Activated naive CD8-positive, alpha-beta T cell treated with anti-CD3 and anti-CD28 coated beads, Interleukin-2, amount 50 U/mL, for 24 hours (primary cell): ENCODE measurements around the gene PSENEN.

Source experiments
- ATAC-seq: fragments of 150-1000 bp; cut with Tn5 transposase; one replicate; pipeline ENCODE4 v1.10.0; 2021
- DNase-seq: peaks from one replicate; pipeline ENCODE4 v3.0.0; 2021
- H3K27ac Mint-ChIP-seq: one replicate; pipeline ENCODE4 v1.8.0; 2021; ENCODE audit warnings: mild to moderate bottlenecking, mixed read lengths
- H3K27me3 Mint-ChIP-seq: one replicate; pipeline ENCODE4 v1.8.0; 2021; ENCODE audit warnings: mixed read lengths
- H3K36me3 Mint-ChIP-seq: one replicate; pipeline ENCODE4 v1.8.0; 2021; ENCODE audit warnings: low read depth, mixed read lengths
- H3K4me1 Mint-ChIP-seq: one replicate; pipeline ENCODE4 v1.8.0; 2021; ENCODE audit warnings: mixed read lengths
- H3K4me3 Mint-ChIP-seq: one replicate; pipeline ENCODE4 v1.8.0; 2021; ENCODE audit warnings: mild to moderate bottlenecking, moderate library complexity, mixed read lengths
- H3K9me3 Mint-ChIP-seq: one replicate; pipeline ENCODE4 v1.8.0; 2021; ENCODE audit warnings: mixed read lengths

PSENEN gene

GRCh38 chr19:35736913-35737886 is 8.3 kb upstream of the PSENEN start:
- ATAC-seq (no peak), DNase-seq (peak; percentile 37)
- peaks cover 37% of the 10 kb centered on the region for H3K36me3 Mint-ChIP-seq
- no peaks in the 10 kb centered on the region for H3K9me3 Mint-ChIP-seq
- H3K27me3 Mint-ChIP-seq, result no peaks in the 10 kb centered on the region
- peaks cover 25% of the 10 kb centered on the region for H3K4me1 Mint-ChIP-seq
- H3K27ac Mint-ChIP-seq, result peak overlapping the region; percentile 64
- H3K4me3 Mint-ChIP-seq, result no peak overlapping the region

GRCh38 chr19:35738021-35738886 is 7.2 kb upstream of the PSENEN start:
- peak overlapping the region; percentile 17 for H3K4me3 Mint-ChIP-seq
- H3K36me3 Mint-ChIP-seq, result peaks cover 44% of the 10 kb centered on the region
- H3K27me3 Mint-ChIP-seq, result no peaks in the 10 kb centered on the region
- H3K9me3 Mint-ChIP-seq, result no peaks in the 10 kb centered on the region
- H3K27ac Mint-ChIP-seq, result peak overlapping the region; percentile 69
- DNase-seq, result no peak
- H3K4me1 Mint-ChIP-seq, result peaks cover 35% of the 10 kb centered on the region
- ATAC-seq, result no peak

GRCh38 chr19:35738887-35739229 is 6.6 kb upstream of the PSENEN start:
- no peaks in the 10 kb centered on the region for H3K9me3 Mint-ChIP-seq
- ATAC-seq, result no peak
- H3K4me1 Mint-ChIP-seq, result peaks cover 40% of the 10 kb centered on the region
- H3K36me3 Mint-ChIP-seq, result peaks cover 45% of the 10 kb centered on the region
- peak overlapping the region; percentile 17 for H3K4me3 Mint-ChIP-seq
- DNase-seq, result no peak
- no peaks in the 10 kb centered on the region for H3K27me3 Mint-ChIP-seq
- peak overlapping the region; percentile 69 for H3K27ac Mint-ChIP-seq

- H3K4me3 Mint-ChIP-seq, result peak overlapping the region; percentile 97
- peaks cover 41% of the 10 kb centered on the region for H3K36me3 Mint-ChIP-seq
- no peaks in the 10 kb centered on the region for H3K9me3 Mint-ChIP-seq
- DNase-seq, result no peak
- H3K27ac Mint-ChIP-seq, result peak overlapping the region; percentile 57
- no peak for ATAC-seq
- peaks cover 45% of the 10 kb centered on the region for H3K4me1 Mint-ChIP-seq
- no peaks in the 10 kb centered on the region for H3K27me3 Mint-ChIP-seq
These were observed 6.0 kb upstream of the PSENEN start for GRCh38 chr19:35739275-35740107.

- Mint-ChIP-seq H3K9me3 (no peaks in the 10 kb centered on the region), H3K27me3 (no peaks in the 10 kb centered on the region), H3K4me1 (peaks cover 49% of the 10 kb centered on the region), H3K36me3 (peaks cover 36% of the 10 kb centered on the region), H3K27ac (no peak overlapping the region), H3K4me3 (peak overlapping the region; percentile 97)
- no peak for DNase-seq
- peak; percentile 13 for ATAC-seq
These were observed 5.4 kb upstream of the PSENEN start for GRCh38 chr19:35740108-35740422.

GRCh38 chr19:35740423-35741202 is 4.8 kb upstream of the PSENEN start:
- H3K9me3 Mint-ChIP-seq, result no peaks in the 10 kb centered on the region
- ATAC-seq, result peak; percentile 70
- H3K4me1 Mint-ChIP-seq, result peaks cover 53% of the 10 kb centered on the region
- peaks cover 37% of the 10 kb centered on the region for H3K36me3 Mint-ChIP-seq
- H3K27ac Mint-ChIP-seq, result peak overlapping the region; percentile 92
- no peaks in the 10 kb centered on the region for H3K27me3 Mint-ChIP-seq
- DNase-seq, result peak; percentile 97
- peak overlapping the region; percentile 97 for H3K4me3 Mint-ChIP-seq

GRCh38 chr19:35741203-35741515 is 4.3 kb upstream of the PSENEN start:
- Mint-ChIP-seq H3K4me1 (peaks cover 59% of the 10 kb centered on the region), H3K27ac (peak overlapping the region; percentile 92), H3K36me3 (peaks cover 36% of the 10 kb centered on the region), H3K4me3 (peak overlapping the region; percentile 97), H3K27me3 (no peaks in the 10 kb centered on the region), H3K9me3 (no peaks in the 10 kb centered on the region)
- DNase-seq (no peak), ATAC-seq (no peak)

- DNase-seq (peak; percentile 86), ATAC-seq (peak; percentile 6)
- H3K4me1 Mint-ChIP-seq, result peaks cover 58% of the 10 kb centered on the region
- no peaks in the 10 kb centered on the region for H3K27me3 Mint-ChIP-seq
- H3K9me3 Mint-ChIP-seq, result no peaks in the 10 kb centered on the region
- H3K36me3 Mint-ChIP-seq, result peaks cover 31% of the 10 kb centered on the region
- peak within 1 kb of the TSS; percentile 97 for H3K4me3 Mint-ChIP-seq
- peak within 1 kb of the TSS; percentile 99 for H3K27ac Mint-ChIP-seq
These were observed 3.2 kb upstream of the PSENEN start, which contains the start of gene IGFLR1 for GRCh38 chr19:35742121-35742724. Gene IGFLR1 (minus strand): TSS chr19:35742452. CDS start chr19:35741180, 1,272 bp downstream.

- Mint-ChIP-seq H3K4me3 (peak overlapping the region; percentile 97), H3K36me3 (peaks cover 26% of the 10 kb centered on the region), H3K27me3 (no peaks in the 10 kb centered on the region)
These were observed 1.6 kb upstream of the PSENEN start for GRCh38 chr19:35743640-35744429.

GRCh38 chr19:35744430-35745327 is 772 bp upstream of the PSENEN start:
- H3K27ac Mint-ChIP-seq, result peak overlapping the region; percentile 99
- H3K27me3 Mint-ChIP-seq, result no peaks in the 10 kb centered on the region
- H3K4me1 Mint-ChIP-seq, result peaks cover 66% of the 10 kb centered on the region
- peaks cover 24% of the 10 kb centered on the region for H3K36me3 Mint-ChIP-seq
- H3K4me3 Mint-ChIP-seq, result peak overlapping the region; percentile 97
- ATAC-seq, result peak; percentile 42
- no peaks in the 10 kb centered on the region for H3K9me3 Mint-ChIP-seq
- peak; percentile 94 for DNase-seq

More at GRCh38 chr19:35743640-35744429, 1.6 kb upstream of the PSENEN start:
- ATAC-seq, result no peak
- H3K27ac Mint-ChIP-seq, result peak overlapping the region; percentile 99
- peaks cover 64% of the 10 kb centered on the region for H3K4me1 Mint-ChIP-seq
- DNase-seq, result no peak
- H3K9me3 Mint-ChIP-seq, result no peaks in the 10 kb centered on the region

GRCh38 chr19:35746087-35746462 is 624 bp downstream of the PSENEN start:
- Mint-ChIP-seq H3K27me3 (no peaks in the 10 kb centered on the region), H3K9me3 (no peaks in the 10 kb centered on the region), H3K27ac (peak overlapping the region; percentile 99), H3K4me1 (peaks cover 60% of the 10 kb centered on the region), H3K4me3 (peak overlapping the region; percentile 97), H3K36me3 (peaks cover 20% of the 10 kb centered on the region)
- no peak for DNase-seq
- no peak for ATAC-seq

GRCh38 chr19:35746531-35746930 is 1.1 kb downstream of the PSENEN start:
- ATAC-seq (no peak), DNase-seq (no peak)
- no peaks in the 10 kb centered on the region for H3K27me3 Mint-ChIP-seq
- peak overlapping the region; percentile 97 for H3K4me3 Mint-ChIP-seq
- H3K9me3 Mint-ChIP-seq, result no peaks in the 10 kb centered on the region
- H3K4me1 Mint-ChIP-seq, result peaks cover 60% of the 10 kb centered on the region
- peak overlapping the region; percentile 99 for H3K27ac Mint-ChIP-seq
- H3K36me3 Mint-ChIP-seq, result peaks cover 20% of the 10 kb centered on the region
